GM21423 (cell line): Measurements from ENCODE around the gene NR2C1.
"Not testable (repeated sequence)": the region's sequence is repeated elsewhere in the genome, so short reads cannot be mapped to it uniquely, and the experiment has no call there.

Experiments used
- ATAC-seq: cut with Tn5 transposase; IDR thresholded peaks from one replicate; pipeline ENCODE4 v1.9.1; 2021; ENCODE audit warnings: mild to moderate bottlenecking, moderate library complexity; ENCODE audit not compliant: unreplicated experiment

The NR2C1 gene

GRCh38 chr12:95003213-95003920 is 70.1 kb downstream of the NR2C1 start, which contains the start of gene NDUFA12:
NDUFA12 (minus strand) TSS chr12:95003697; CDS start chr12:95003680, 17 bp downstream.
- peak; percentile 100 for ATAC-seq

- ATAC-seq: no peak
These were observed 70.7 kb downstream of the NR2C1 start for GRCh38 chr12:95002754-95003153.

GRCh38 chr12:94998326-94998725 is 75.1 kb downstream of the NR2C1 start:
- ATAC-seq: no peak

- ATAC-seq: no peak
These were observed 75.7 kb downstream of the NR2C1 start for GRCh38 chr12:94997726-94998125.

GRCh38 chr12:94997061-94997460 is 76.4 kb downstream of the NR2C1 start:
- no peak for ATAC-seq

- no peak for ATAC-seq
These were observed 79.1 kb downstream of the NR2C1 start for GRCh38 chr12:94994312-94994711.

- ATAC-seq: not testable (repeated sequence)
These were observed 79.6 kb downstream of the NR2C1 start for GRCh38 chr12:94993855-94994254.

GRCh38 chr12:94990222-94990621 is 83.2 kb downstream of the NR2C1 start:
- ATAC-seq: no peak

GRCh38 chr12:94988471-94988870 is 84.9 kb downstream of the NR2C1 start:
- ATAC-seq: no peak

- ATAC-seq: no peak
These were observed 85.6 kb downstream of the NR2C1 start for GRCh38 chr12:94987801-94988200.

- ATAC-seq: no peak
These were observed 86.2 kb downstream of the NR2C1 start for GRCh38 chr12:94987076-94987669.

- not testable (repeated sequence) for ATAC-seq
These were observed 88.3 kb downstream of the NR2C1 start for GRCh38 chr12:94985099-94985498.

GRCh38 chr12:94983321-94983720 is 90.1 kb downstream of the NR2C1 start:
- ATAC-seq: no peak

- ATAC-seq: no peak
These were observed 91.0 kb downstream of the NR2C1 start for GRCh38 chr12:94982456-94982855.

- ATAC-seq: no peak
These were observed 92.8 kb downstream of the NR2C1 start for GRCh38 chr12:94980577-94980976.

GRCh38 chr12:94979941-94980340 is 93.5 kb downstream of the NR2C1 start:
- no peak for ATAC-seq

- ATAC-seq: no peak
These were observed 95.5 kb downstream of the NR2C1 start for GRCh38 chr12:94977766-94978468.

GRCh38 chr12:94973221-94973620 is 100.2 kb downstream of the NR2C1 start:
- ATAC-seq: no peak

- no peak for ATAC-seq
These were observed 100.6 kb downstream of the NR2C1 start for GRCh38 chr12:94972795-94973194.

GRCh38 chr12:94971923-94972322 is 101.5 kb downstream of the NR2C1 start:
- no peak for ATAC-seq

GRCh38 chr12:94970560-94970959 is 102.9 kb downstream of the NR2C1 start:
- ATAC-seq: no peak
